GM19043 (cell line): ENCODE data around the gene MICU2.

Source experiments
- ATAC-seq: cut with Tn5 transposase; IDR thresholded peaks from one replicate; pipeline ENCODE4 v1.9.1; 2021; ENCODE audit warnings: low read depth; ENCODE audit not compliant: unreplicated experiment

Gene MICU2

GRCh38 chr13:21549633-21550032, 54.3 kb downstream of the MICU2 start:
- ATAC-seq = no peak

GRCh38 chr13:21548577-21548976, 55.4 kb downstream of the MICU2 start:
- no peak for ATAC-seq

GRCh38 chr13:21546372-21546771, 57.6 kb downstream of the MICU2 start:
- no peak for ATAC-seq

GRCh38 chr13:21544515-21544914, 59.5 kb downstream of the MICU2 start:
- ATAC-seq = no peak

- ATAC-seq = no peak
Observed at GRCh38 chr13:21542563-21542962, 61.4 kb downstream of the MICU2 start.

- no peak for ATAC-seq
Observed at GRCh38 chr13:21541980-21542379, 62.0 kb downstream of the MICU2 start.

- no peak for ATAC-seq
Observed at GRCh38 chr13:21541271-21541670, 62.7 kb downstream of the MICU2 start.

GRCh38 chr13:21539687-21540086, 64.3 kb downstream of the MICU2 start:
- ATAC-seq = no peak

GRCh38 chr13:21538753-21539152, 65.2 kb downstream of the MICU2 start:
- no peak for ATAC-seq

- ATAC-seq = no peak
Observed at GRCh38 chr13:21538280-21538679, 65.7 kb downstream of the MICU2 start.

GRCh38 chr13:21537105-21537504, 66.9 kb downstream of the MICU2 start:
- no peak for ATAC-seq

GRCh38 chr13:21534760-21535159, 69.2 kb downstream of the MICU2 start:
- no peak for ATAC-seq

- ATAC-seq = no peak
Observed at GRCh38 chr13:21531455-21531854, 72.5 kb downstream of the MICU2 start.

GRCh38 chr13:21530656-21531055, 73.3 kb downstream of the MICU2 start:
- ATAC-seq = no peak

GRCh38 chr13:21529146-21529893, 74.7 kb downstream of the MICU2 start:
- no peak for ATAC-seq

GRCh38 chr13:21528616-21529015, 75.4 kb downstream of the MICU2 start:
- no peak for ATAC-seq

- no peak for ATAC-seq
Observed at GRCh38 chr13:21526707-21527540, 77.0 kb downstream of the MICU2 start.

- no peak for ATAC-seq
Observed at GRCh38 chr13:21522847-21523246, 81.1 kb downstream of the MICU2 start.

- ATAC-seq = no peak
Observed at GRCh38 chr13:21522130-21522529, 81.8 kb downstream of the MICU2 start.

GRCh38 chr13:21518617-21519144, 85.3 kb downstream of the MICU2 start:
- no peak for ATAC-seq

GRCh38 chr13:21517576-21517975, 86.4 kb downstream of the MICU2 start:
- no peak for ATAC-seq

- no peak for ATAC-seq
Observed at GRCh38 chr13:21516805-21517204, 87.2 kb downstream of the MICU2 start.
